Osteoblast (primary cell): Measurements from ENCODE around the gene KCNAB1. TPM values are rescaled to one million over a fixed set of nuclear protein-coding genes. Genes with fewer than 3 reads are reported as not detected.

ENCODE experiments used
- DNase-seq: peaks from one replicate; pipeline ENCODE4 v3.0.0; 2011; ENCODE audit warnings: low spot score, mixed read lengths; ENCODE audit not compliant: insufficient read length; ENCODE audit errors: missing footprints
- H2AFZ ChIP-seq: 2 replicates; pipeline ENCODE4 v1.6.0; 2011; ENCODE audit warnings: mild to moderate bottlenecking, low read length
- H3K27ac ChIP-seq: 2 replicates; pipeline ENCODE4 v1.5.1; 2011; ENCODE audit warnings: mild to moderate bottlenecking, low read depth, low read length, moderate library complexity
- H3K27me3 ChIP-seq: 2 replicates; pipeline ENCODE4 v1.6.0; 2012; ENCODE audit warnings: mild to moderate bottlenecking, control low read depth, inconsistent platforms, low read length, moderate library complexity; ENCODE audit not compliant: insufficient read depth
- H3K36me3 ChIP-seq: 2 replicates; pipeline ENCODE4 v1.5.1; 2011; ENCODE audit warnings: mild to moderate bottlenecking, low read length, control low read depth, moderate library complexity; ENCODE audit not compliant: insufficient read depth
- H3K4me1 ChIP-seq: 2 replicates; pipeline ENCODE4 v1.5.1; 2011; ENCODE audit warnings: mild to moderate bottlenecking, low read length, control low read depth, moderate library complexity; ENCODE audit not compliant: insufficient read depth
- H3K4me2 ChIP-seq: 2 replicates; pipeline ENCODE4 v1.6.0; 2011; ENCODE audit warnings: mild to moderate bottlenecking, low read length; ENCODE audit not compliant: insufficient read depth
- H3K4me3 ChIP-seq: fragments of 200-600 bp; sonication (generic); 3 replicates; pipeline ENCODE4 v1.5.1; 2012; ENCODE audit warnings: mild to moderate bottlenecking, low read length, inconsistent platforms; ENCODE audit not compliant: insufficient read depth
- H3K79me2 ChIP-seq: 2 replicates; pipeline ENCODE4 v1.6.0; 2012; ENCODE audit warnings: mild to moderate bottlenecking, low read length, control low read depth, inconsistent platforms; ENCODE audit not compliant: insufficient read depth
- H3K9me3 ChIP-seq: 2 replicates; pipeline ENCODE4 v1.5.1; 2011; ENCODE audit warnings: low read depth, low read length, control low read depth
- H4K20me1 ChIP-seq: 2 replicates; pipeline ENCODE4 v1.6.0; 2012; ENCODE audit warnings: mild to moderate bottlenecking, low read length, control low read depth; ENCODE audit not compliant: insufficient read depth
- CTCF ChIP-seq: IDR thresholded peaks from 2 replicates; pipeline ENCODE4 v1.5.1; 2011; ENCODE audit warnings: mild to moderate bottlenecking, low read depth, low read length, moderate library complexity; ENCODE audit errors: extremely low read depth
- total RNA-seq: library from RNA; depleted of rRNA; stranded (reverse); fragments of >200 nt; gene quantifications from 2 replicates; pipeline ENCODE4 v1.2.3, GENCODE V29; 2012

KCNAB1 gene
- total RNA-seq, 1 donor = 0.36 TPM

GRCh38 chr3:156161172-156161571, 40.8 kb downstream of the KCNAB1 start:
- Histone ChIP-seq H3K27ac (no peak overlapping the region), H2AFZ (peak overlapping the region; percentile 42), H4K20me1 (no peaks in the 10 kb centered on the region), H3K27me3 (no peaks in the 10 kb centered on the region), H3K36me3 (no peaks in the 10 kb centered on the region), H3K4me3 (no peak overlapping the region), H3K9me3 (no peaks in the 10 kb centered on the region), H3K79me2 (no peaks in the 10 kb centered on the region), H3K4me2 (no peak overlapping the region), H3K4me1 (no peaks in the 10 kb centered on the region)
- no peak for TF ChIP-seq CTCF
- no peak for DNase-seq

DNA sequence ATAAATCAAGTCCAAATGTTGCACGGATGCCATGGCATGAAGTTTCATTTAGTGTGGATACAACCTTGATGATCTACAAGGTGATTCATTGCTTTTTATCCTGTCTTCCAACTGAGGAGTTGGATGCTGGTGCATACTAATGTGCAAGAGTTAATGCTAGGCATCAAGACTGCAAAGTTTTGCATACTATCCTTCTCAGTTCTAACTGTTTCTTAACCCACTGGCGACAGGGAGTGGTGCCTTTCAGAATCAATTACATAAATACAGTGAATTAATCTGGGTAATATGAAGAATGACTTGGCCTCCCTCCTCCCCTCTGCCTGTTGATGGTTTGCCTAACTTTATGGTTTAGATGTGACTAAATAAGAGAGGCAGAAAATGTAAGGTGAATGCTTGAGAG, 43.5 kb downstream of the KCNAB1 start:
- no peak for TF ChIP-seq CTCF
- H3K4me1 ChIP-seq = no peaks in the 10 kb centered on the region
- DNase-seq = no peak
- H3K9me3 ChIP-seq = no peaks in the 10 kb centered on the region
- no peaks in the 10 kb centered on the region for H4K20me1 ChIP-seq
- no peak overlapping the region for H3K4me2 ChIP-seq
- H3K4me3 ChIP-seq = no peak overlapping the region
- no peaks in the 10 kb centered on the region for H3K36me3 ChIP-seq
- no peak overlapping the region for H2AFZ ChIP-seq
- peaks cover 2% of the 10 kb centered on the region for H3K27me3 ChIP-seq
- H3K27ac ChIP-seq = no peak overlapping the region
- no peaks in the 10 kb centered on the region for H3K79me2 ChIP-seq

GRCh38 chr3:156166808-156167207, 46.4 kb downstream of the KCNAB1 start:
- H3K4me2 ChIP-seq = no peak overlapping the region
- H3K4me1 ChIP-seq = no peaks in the 10 kb centered on the region
- no peak overlapping the region for H3K27ac ChIP-seq
- no peaks in the 10 kb centered on the region for H3K36me3 ChIP-seq
- H3K4me3 ChIP-seq = no peak overlapping the region
- H3K9me3 ChIP-seq = no peaks in the 10 kb centered on the region
- H3K79me2 ChIP-seq = no peaks in the 10 kb centered on the region
- TF ChIP-seq CTCF = no peak
- H2AFZ ChIP-seq = no peak overlapping the region
- no peaks in the 10 kb centered on the region for H4K20me1 ChIP-seq
- DNase-seq = no peak
- H3K27me3 ChIP-seq = peaks cover 2% of the 10 kb centered on the region

GRCh38 chr3:156170571-156170970, 50.2 kb downstream of the KCNAB1 start:
- peaks cover 2% of the 10 kb centered on the region for H3K27me3 ChIP-seq
- no peak for TF ChIP-seq CTCF
- no peak overlapping the region for H3K27ac ChIP-seq
- no peak overlapping the region for H2AFZ ChIP-seq
- no peaks in the 10 kb centered on the region for H3K9me3 ChIP-seq
- H3K4me3 ChIP-seq = no peak overlapping the region
- H3K79me2 ChIP-seq = no peaks in the 10 kb centered on the region
- H3K4me1 ChIP-seq = no peaks in the 10 kb centered on the region
- no peak for DNase-seq
- H3K36me3 ChIP-seq = no peaks in the 10 kb centered on the region
- no peak overlapping the region for H3K4me2 ChIP-seq
- no peaks in the 10 kb centered on the region for H4K20me1 ChIP-seq
